ENCODE results near the gene APOOL.
"Not testable (repeated sequence)": the region's sequence is repeated elsewhere in the genome, so short reads cannot be mapped to it uniquely, and the experiment has no call there.

Gene APOOL, protein sequence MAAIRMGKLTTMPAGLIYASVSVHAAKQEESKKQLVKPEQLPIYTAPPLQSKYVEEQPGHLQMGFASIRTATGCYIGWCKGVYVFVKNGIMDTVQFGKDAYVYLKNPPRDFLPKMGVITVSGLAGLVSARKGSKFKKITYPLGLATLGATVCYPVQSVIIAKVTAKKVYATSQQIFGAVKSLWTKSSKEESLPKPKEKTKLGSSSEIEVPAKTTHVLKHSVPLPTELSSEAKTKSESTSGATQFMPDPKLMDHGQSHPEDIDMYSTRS

DNA sequence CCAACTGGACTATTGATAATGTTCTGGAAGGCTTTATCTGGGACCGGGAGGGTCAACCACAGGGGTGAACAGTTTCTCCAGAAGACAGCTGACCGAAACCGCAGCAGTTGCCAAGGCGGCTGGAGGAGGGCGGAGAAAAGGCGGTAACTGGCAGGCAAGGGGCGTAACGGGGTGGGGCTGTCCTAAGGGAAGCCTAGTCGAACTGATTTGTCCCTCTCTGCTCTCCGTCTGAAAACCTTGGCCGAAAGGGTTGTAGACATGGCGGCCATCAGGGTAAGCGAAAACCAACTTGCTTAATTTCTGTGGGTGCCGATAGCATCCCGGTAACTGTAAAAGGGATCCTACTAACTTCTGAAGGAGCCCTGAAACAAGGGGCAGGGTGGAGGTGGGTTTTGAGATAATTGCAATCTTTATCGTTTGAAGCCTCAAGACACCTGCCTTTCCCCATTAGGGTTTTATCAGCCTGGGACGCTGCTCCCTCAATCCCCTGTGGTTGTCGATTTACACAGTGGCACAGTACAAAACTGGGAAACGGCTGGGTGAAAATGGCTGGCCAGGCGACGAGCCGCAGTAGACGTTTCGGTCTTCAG lies at the start of gene APOOL:
TSS of gene APOOL (plus strand) at position 223 of the 590 bp plus-strand sequence. CDS start at position 259, 36 bp downstream.
- peak; percentile 96 for DNase-seq

DNA sequence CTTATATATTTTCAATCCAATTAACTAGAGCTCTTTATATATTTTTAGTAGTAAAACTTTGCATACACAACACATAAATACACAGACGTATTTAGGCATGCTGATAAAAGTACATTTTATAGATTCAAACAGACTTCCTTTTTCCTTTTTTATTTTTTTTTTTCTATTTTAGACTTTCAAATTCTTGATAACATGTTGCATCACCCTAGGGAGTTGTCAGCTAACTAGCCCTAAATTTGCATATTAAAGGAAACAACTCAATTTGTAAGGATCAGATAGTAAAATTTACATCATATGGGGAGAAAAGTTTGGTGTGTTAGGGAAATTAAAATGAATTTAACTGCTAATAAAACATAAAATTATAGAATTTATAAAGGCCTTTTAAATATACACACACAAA lies 47.4 kb upstream of the APOOL start:
- no peak for DNase-seq

DNA sequence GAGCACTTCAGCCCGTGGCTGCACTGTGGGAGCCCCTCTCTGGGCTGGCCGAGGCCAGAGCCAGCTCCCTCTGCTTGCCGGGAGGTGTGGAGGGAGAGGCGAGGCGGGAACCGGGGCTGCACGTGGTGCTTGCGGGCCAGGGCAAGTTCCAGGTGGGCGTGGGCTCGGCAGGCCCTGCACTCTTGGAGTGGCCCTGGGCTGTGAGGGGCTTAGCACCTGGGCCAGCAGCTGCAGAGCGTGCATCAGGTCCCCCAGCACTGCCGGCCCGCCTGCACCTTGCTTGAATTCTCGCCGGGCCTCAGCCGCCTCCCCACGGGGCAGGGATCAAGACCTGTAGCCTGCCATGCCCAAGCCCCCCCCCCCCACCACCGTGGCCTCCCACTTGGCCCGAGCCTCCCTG lies 28.9 kb upstream of the APOOL start:
- DNase-seq: no peak

DNA sequence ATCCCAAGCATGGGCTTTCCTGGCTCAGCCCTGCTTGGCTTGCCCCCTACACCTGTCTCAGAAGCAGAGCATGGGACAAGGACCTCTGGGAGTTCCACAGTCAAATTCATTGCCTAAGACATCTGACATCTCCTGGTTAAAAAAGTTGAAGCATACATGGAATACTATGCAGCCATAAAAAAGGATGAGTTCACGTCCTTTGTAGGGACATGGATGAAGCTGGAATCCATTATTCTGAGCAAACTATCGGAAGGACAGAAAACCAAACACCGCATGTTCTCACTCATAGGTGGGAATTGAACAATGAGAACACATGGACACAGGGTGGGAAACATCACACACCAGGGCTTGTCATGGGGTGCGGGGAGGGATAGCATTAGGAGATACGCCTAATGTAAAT lies 11.9 kb upstream of the APOOL start:
- DNase-seq: not testable (repeated sequence)

DNA sequence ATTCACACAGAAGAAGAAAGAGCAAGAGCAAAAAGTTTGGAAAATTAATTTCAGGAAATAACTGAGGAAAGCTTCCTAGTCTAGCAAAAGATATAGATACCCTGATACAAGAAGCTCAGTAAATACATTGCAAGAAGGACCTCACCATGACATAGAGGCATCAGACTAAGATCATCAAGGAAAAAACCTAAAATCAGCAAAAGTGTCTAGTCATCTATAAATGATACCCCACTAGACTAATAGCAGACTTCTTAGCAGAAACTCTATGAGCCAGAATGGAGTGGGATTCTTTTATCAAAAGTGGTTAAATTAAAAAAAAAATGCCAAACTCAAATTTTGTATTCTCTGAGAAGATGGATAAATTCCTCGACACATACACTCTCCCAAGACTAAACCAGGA lies 10.5 kb upstream of the APOOL start:
- no peak for DNase-seq

DNA sequence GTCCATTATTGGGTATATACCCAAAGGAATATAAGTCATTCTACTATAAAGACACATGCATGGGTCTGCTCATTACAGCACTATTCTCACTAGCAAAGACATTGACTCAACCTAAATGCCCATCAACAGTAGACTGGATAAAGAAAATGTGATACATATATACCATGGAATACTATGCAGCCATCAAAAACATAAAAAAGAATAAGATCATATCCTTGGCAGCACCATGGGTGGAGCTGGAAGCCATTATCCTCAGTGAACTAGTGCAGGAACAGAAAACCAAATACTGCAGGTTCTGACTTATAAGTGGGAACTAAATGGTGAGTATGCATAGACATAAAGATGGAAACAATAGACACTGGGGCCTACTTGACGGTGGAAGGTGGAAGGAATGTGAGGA lies 2.3 kb upstream of the APOOL start:
- no peak for DNase-seq

DNA sequence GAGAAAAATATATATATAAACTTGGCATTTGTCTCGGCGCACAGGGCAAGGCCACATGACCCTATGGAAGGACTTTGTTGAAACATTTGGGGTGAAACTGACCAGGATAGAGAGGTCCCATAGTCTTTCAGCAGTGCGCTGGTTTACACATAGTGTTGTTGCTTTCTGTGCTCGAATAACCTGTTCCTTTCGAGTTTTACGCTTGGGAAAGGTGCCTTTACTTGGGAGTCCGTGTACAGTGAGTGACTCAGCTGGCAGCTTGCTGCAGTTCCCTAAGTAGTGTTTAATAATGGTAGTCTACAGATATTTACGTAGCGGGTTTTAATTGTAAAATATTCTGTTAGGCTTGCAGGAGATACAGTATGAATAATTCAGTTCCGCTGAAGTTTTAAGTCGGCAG lies 578 bp downstream of the APOOL start:
- DNase-seq: peak; percentile 35

DNA sequence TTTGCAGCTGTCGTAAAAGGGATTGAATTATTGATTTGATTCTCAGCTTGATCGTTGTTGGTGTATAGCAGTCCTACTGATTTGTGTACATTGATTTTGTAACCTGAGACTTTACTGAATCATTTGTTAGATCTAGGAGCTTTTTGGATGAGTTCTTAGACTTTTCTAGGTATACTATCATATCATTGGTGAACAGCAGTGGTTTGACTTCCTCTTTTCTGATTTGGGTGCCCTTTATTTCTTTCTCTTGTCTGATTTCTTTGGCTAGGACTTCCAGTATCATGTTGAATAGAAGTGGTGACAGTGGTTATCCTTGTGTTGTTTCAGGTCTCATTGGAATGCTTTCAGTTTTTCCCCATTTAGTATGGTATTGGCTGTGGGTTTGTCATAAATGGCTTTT lies 8.4 kb downstream of the APOOL start:
- DNase-seq: no peak

DNA sequence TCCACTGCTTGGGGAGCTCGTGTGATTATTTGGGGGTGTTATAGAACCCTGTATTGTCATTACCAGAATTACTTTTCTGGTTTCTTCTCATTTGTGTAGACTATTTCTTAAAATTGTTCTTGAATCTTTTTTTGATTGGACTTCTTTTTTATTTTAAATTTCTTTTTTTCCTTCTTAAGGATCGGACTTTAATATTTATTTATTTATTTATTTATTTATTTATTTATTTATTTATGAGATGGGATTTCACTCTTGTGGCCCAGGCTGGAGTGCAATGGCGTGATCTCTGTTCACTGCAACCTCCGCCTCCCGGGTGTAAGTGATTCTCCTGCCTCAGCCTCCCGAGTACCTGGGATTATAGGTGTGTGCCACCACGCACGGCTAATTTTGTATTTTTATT lies 11.7 kb downstream of the APOOL start:
- not testable (repeated sequence) for DNase-seq

DNA sequence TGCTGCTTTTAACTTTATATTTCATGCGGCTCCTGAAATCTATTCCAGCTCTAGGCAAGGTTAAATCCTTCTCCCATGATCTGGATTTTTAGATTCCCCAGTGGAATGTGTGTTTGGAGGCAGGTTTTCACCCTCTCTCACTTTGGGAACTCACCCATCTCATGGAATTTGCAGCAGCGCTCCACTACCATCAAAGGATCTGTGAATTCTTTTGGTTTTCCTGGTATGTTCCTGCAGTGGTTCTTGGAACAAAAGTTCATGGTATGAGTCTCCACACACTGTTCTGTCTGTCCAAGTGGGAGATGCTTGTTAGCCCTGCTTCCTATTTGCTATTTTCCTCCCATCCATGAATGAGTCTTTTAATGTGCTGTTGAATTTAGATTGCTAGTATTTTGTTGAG lies 14.0 kb downstream of the APOOL start:
- no peak for DNase-seq

DNA sequence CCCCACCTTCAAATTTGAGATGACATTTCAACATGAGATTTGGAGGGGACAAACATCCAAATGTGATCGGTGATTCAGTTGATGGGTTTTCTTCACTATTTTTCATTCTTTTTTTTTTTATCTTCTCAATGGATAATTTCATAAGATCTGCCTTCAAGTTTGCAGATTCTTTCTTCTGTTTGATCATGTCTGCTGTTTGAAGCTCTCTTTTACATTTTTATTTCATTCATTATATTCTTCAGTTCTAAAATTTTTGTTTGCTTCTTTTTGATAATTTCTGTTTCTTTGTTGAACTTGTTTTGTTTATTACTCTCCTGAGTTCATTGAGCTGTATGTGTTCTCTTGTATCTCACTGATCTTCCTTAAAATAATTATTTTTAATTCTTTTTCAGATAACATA lies 14.8 kb downstream of the APOOL start:
- no peak for DNase-seq

DNA sequence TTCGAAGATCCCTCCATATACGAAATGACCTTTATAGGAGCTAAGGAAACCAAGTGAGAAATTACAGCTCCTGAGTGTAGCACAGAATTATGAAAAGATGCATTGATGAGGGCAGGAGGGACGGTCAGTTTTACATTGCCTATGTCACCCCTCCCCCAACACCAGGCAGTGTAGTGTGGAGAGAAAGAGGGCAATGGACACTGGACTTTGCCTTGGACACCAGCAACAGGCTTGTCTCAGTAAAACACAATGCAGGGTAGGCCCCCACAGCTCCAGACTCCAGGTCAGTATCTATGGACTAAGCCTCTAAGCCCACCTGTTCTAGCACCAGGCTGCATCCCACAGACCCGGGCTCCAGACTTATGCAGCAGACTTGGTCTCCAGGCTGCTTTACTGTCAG lies 16.5 kb downstream of the APOOL start:
- no peak for DNase-seq

DNA sequence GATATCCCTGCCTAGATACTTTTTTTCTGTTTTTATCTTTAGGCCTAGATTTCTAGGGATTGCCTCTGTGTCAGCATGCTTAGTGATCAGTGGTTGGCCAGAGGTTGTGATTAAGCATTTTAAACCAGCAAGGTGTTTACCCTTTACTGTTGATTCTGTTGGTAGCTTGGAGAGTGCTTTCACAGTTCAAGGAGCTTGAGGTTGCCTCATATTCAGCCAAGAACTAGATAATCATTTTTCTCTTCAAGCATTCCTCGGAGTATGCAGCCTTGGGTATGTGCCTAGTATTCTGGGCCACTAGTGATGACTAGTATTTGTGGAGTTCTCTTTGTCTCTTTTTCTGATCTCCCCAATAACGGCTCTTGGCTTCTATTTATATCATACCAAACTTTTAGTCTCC lies 20.4 kb downstream of the APOOL start:
- DNase-seq: no peak

DNA sequence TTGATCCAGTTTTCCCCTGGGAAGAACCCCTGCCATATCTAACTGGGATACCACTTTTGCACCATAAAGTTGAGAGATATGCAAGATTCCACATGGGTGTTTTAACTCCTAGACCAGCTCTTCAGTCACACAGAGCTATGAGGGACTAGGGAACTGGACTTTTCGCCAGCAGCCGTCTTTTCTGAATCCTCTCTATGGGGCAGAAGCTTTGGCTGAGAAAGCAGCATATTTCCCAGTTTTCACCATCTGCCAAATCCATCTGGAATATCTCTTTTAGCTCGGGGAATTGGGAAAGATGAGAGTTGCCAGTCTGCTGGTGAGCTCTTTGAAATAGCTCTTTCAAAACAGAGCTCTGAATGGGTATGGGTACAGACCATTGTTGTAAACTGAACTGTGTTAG lies 20.9 kb downstream of the APOOL start:
- no peak for DNase-seq

DNA sequence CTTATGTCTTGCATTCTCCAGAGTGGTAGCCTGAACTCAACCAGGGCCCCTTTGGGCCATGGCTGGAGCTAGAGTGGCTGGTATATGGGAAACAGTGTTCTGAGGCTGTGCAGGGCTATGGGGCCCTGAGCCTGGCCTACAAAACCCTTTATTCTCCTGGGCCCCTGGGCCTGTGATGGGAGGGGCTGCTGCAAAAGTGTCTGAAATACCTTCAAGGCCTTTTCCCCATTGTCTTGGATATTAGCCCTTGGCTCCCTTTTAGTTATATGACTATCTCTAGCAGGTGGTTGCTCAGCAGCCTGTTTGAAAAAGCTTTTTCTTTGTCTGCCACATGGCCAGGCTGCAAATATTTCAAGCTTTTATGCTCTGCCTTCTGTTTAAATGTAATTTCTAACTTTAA lies 22.5 kb downstream of the APOOL start:
- DNase-seq: no peak

DNA sequence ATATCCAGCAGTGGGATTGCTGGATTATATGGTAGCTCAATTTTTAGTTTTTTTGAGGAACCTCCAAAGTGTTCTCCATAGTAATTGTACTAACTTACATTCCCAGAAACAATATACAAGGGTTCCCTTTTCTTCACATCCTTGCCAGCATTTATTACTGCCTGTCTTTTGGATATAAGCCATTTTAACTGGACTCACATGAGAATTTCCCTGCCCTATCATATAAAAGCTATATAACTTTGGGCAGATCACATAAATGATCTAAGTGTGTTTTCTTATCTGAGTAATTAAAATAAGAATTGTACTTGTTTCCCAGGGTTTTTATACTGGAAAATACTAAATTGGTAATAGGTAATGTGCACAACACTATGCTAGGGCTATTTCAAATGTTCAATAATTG lies 25.4 kb downstream of the APOOL start:
- DNase-seq: no peak

DNA sequence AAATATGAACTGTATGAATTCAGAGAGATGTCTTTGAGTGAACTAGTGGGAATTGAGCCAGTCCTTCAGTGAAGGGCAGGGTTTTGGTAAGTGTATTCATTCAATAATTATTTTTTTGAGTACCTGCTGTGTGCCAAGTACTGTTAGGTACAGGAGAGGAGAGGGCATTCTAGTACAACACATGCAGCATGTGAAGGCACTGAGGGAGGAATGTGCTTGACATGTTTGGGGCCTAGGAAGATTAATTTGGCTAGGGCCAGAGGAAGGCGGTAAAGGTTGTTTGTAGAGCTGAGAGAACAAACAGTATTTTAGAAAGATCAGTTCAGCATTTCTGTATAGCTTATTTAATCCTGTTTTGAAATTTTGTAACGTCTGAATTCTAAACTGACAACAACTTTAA lies 27.8 kb downstream of the APOOL start:
- no peak for DNase-seq

DNA sequence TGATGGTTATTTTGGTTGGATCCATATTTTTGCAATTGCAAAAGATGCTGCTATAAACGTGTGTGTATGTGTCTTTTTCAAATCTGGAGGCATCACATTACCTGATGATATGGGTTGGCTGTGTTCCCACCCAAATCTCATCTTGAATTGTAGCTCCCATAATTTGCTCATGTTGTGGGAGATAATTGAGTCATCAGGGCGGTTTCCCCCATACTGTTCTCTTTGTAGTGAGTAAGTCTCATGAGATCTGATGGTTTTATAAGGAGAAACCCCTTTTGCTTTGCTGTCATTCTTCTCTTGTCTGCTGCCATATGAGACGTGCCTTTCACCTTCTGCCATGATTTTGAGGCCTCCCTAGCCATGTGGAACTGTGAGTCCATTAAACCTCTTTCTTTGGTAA lies 33.4 kb downstream of the APOOL start:
- DNase-seq: no peak

DNA sequence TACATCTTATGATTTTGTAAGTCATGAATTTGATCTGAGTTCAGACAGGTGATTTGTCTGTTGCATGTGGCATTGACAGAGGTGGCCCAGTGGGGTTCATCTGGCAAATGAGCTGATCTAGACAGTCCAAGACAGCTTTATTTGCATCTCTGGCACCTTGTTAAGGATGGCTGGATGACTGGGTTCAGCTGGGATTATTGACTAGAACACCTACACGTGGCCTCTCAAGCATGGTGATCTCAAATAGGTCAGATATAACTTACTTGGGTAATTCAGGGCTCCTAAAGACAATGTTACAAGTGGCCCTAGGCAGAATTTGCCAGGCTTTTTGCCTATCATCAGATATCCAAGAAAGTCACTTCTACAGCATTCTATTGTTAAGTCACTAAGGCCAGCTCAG lies 48.0 kb downstream of the APOOL start:
- no peak for DNase-seq

DNA sequence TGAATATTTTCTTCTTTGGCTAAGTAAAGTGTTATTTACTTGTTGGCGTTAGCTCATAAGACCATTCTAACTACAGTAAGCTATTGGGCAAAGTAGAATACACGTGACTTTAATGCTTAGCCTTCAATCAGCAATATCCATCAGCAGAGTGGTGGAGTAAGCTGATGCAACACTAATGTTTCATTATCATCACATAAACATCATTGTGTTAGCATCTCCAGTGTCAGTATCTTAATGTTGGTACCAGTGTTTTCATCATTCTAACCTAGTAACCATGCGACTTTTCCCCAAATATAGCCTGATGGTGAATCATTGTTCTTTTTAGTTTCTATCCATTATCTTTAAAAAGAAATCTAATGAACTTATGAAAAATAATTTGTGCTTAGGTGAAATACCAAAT lies 48.5 kb downstream of the APOOL start:
- no peak for DNase-seq

DNA sequence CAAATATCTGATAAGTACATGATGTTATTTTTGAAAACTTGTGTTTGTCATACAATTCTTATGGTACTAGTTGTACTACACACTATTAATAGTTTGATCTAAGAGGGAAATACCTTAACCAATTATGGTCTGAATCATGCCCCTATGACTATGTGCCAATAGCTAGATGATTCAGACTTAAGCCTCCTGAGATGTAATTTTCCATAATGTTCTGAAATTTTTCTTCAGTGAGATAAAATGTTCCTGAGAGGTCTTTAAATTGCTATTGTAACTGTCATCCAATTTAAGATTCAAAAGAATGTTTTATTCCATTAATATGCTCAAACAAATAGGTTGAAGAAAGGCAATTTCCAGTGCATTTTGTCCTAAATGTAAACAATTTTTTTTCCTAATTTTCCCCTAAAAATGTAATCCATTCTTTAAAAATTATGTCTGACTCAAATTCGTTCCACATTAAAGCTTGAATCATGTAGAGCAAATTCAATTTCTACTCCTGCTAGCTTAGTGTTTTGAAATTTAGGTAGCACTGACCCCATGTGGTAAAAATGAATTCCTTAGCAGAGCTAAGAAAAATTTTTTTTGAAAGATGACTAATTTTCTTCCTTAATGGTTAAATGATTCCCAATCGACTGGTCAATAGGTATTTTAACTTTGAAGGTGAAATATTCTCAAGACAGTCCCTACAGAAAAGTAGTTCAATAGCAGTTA lies 49.1 kb downstream of the APOOL start:
- DNase-seq: peak; percentile 3

DNA sequence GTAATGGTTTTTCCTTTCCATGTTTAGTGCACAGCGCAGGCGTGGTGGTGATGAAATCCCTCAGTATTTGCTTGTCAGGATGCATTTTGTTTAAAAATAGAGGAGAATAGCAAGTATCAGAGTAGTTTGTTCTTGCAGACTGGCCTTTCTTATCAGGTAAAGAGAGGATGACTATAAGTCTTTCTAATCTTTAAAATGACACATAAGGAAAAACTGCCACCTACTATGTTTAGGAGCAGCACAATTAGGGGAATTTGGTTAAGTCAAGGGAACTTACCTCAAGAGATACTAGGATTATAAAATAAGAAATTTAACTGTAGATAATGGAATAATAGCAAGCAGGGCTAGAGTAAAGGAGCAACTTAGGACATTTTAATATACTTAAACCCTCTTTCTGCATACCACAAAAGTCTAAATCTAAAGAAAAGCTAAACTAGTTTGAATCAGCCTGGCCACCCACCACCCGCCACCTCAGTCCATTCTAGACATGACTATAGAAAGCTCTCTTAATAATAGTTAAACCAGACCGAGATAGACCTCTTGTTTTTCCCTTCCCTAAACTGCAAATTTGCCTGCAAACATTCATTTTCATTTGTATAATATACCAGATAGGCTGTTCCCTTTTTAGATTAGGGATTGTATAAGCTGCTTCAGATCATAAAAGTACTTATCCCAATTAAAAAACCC lies 62.0 kb downstream of the APOOL start:
- DNase-seq: no peak

DNA sequence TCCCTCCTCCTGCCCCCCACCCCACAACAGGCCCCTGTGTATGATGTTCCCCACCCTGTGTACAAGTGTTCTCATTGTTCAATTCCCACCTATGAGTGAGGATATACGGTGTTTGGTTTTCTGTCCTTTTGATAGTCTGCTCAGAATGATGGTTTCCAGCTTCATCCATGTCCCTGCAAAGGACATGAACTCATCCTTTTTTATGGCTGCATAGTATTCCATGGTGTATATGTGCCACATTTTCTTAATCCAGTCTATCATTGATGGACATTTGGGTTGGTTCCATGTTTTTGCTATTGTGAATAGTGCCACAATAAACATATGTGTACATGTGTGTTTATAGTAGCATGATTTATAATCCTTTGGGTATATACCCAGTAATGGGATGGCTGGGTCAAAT lies 73.6 kb downstream of the APOOL start:
- not testable (repeated sequence) for DNase-seq

Measured in eye (tissue), 1 donor.